Activated B cell treated with CpG ODN at 0.5 μM for 24 hours (primary cell): Measurements from ENCODE around the gene TRAF3. TPM values are rescaled to one million over a fixed set of nuclear protein-coding genes. Genes with fewer than 3 reads are reported as not detected.

Experiments
- ATAC-seq: fragments of 200-7000 bp; cut with Tn5 transposase; one replicate; pipeline ENCODE4 v1.10.0; 2021; ENCODE audit warnings: low read depth, mild to moderate bottlenecking, moderate library complexity
- CTCF ChIA-PET: fragments of 350-600 bp; sonication (Branson Sonifier 250); formaldehyde crosslinking; loops from one replicate; lab custom pipeline; 2021; ENCODE audit warnings: antibody characterized with exemption; lab: Charles Lee
- POLR2A ChIA-PET: fragments of 350-600 bp; sonication (Branson Sonifier 250); formaldehyde crosslinking; loops from one replicate; lab custom pipeline; 2021; ENCODE audit warnings: antibody characterized with exemption; lab: Charles Lee
- DNase-seq: peaks from one replicate; pipeline ENCODE4 v3.0.0; 2022
- H3K27ac Mint-ChIP-seq: one replicate; pipeline ENCODE4 v1.8.0; 2020; ENCODE audit warnings: mixed read lengths
- H3K27me3 Mint-ChIP-seq: one replicate; pipeline ENCODE4 v1.8.0; 2021; ENCODE audit warnings: mixed read lengths
- H3K36me3 Mint-ChIP-seq: one replicate; pipeline ENCODE4 v1.8.0; 2021; ENCODE audit warnings: low read depth, mixed read lengths
- H3K4me1 Mint-ChIP-seq: one replicate; pipeline ENCODE4 v1.8.0; 2021; ENCODE audit warnings: mixed read lengths
- H3K4me3 Mint-ChIP-seq: one replicate; pipeline ENCODE4 v1.8.0; 2020; ENCODE audit warnings: mild to moderate bottlenecking, mixed read lengths
- H3K9me3 Mint-ChIP-seq: one replicate; pipeline ENCODE4 v1.8.0; 2020; ENCODE audit warnings: mixed read lengths
- CTCF ChIP-seq: fragments of 200-600 bp; IDR thresholded peaks from one replicate; pipeline ENCODE4 v1.8.0; 2022; ENCODE audit warnings: antibody characterized with exemption, mild to moderate bottlenecking
- intact Hi-C: fragments of 100-400 bp; cut with micrococcal nuclease; formaldehyde crosslinking; loops from one replicate; pipeline ENCODE4 v1.15.1; 2024
- total RNA-seq: library from RNA; stranded (reverse); gene quantifications from 2 replicates; pipeline ENCODE4 v1.2.3, GENCODE V29; 2022

TRAF3 gene
- total RNA-seq, 1 donor from 2014 or later: 120 TPM

- no peak overlapping the region for H3K27ac Mint-ChIP-seq
- H3K9me3 Mint-ChIP-seq: no peaks in the 10 kb centered on the region
- CTCF ChIA-PET: interaction anchor here (1.3 kb wide), 1 partner anchor 23 kb away, joined by 5 read pairs; no protein-coding TSS in a partner anchor
- H3K4me3 Mint-ChIP-seq: no peak overlapping the region
- peaks cover 26% of the 10 kb centered on the region for H3K4me1 Mint-ChIP-seq
- POLR2A ChIA-PET: interaction anchor here (0.6 to 1.3 kb wide), 4 partner anchors 12 to 263 kb away, joined by 3 to 4 read pairs (median 3); no protein-coding TSS in a partner anchor
- ATAC-seq (no peak), DNase-seq (no peak)
- intact Hi-C loops: no loop called here
- no peak for TF ChIP-seq CTCF
- H3K27me3 Mint-ChIP-seq: no peaks in the 10 kb centered on the region
- no peaks in the 10 kb centered on the region for H3K36me3 Mint-ChIP-seq
These were observed 26.2 kb upstream of the TRAF3 start for GRCh38 chr14:102751088-102751487.

- TF ChIP-seq CTCF: no peak
- Mint-ChIP-seq H3K9me3 (no peaks in the 10 kb centered on the region), H3K36me3 (no peaks in the 10 kb centered on the region), H3K4me1 (peaks cover 32% of the 10 kb centered on the region), H3K27ac (no peak overlapping the region), H3K27me3 (no peaks in the 10 kb centered on the region), H3K4me3 (no peak overlapping the region)
- ATAC-seq: no peak
- CTCF ChIA-PET: interaction anchor here (1.3 kb wide), 1 partner anchor 22 kb away, joined by 5 read pairs; no protein-coding TSS in a partner anchor
- POLR2A ChIA-PET: interaction anchor here (0.8 to 1.2 kb wide), 2 partner anchors 24 to 66 kb away, joined by 3 read pairs; no protein-coding TSS in a partner anchor
- DNase-seq: no peak
- intact Hi-C loops: no loop called here
These were observed 24.9 kb upstream of the TRAF3 start for GRCh38 chr14:102752239-102752847.

- ChIA-PET POLR2A (interaction anchor here (0.7 to 1.3 kb wide), 6 partner anchors 11 to 22 kb away, joined by 3 to 14 read pairs (median 4); partner anchors contain the start of gene TRAF3), CTCF (no interaction called here)
- H3K9me3 Mint-ChIP-seq: no peaks in the 10 kb centered on the region
- ATAC-seq: peak; percentile 80
- H3K4me3 Mint-ChIP-seq: peak overlapping the region; percentile 74
- H3K4me1 Mint-ChIP-seq: peaks cover 53% of the 10 kb centered on the region
- peak; percentile 39 for DNase-seq
- intact Hi-C loops: loop anchor here (1.0 kb wide), 2 partner anchors 10 to 14 kb away; no protein-coding TSS in a partner anchor
- peak overlapping the region; percentile 88 for H3K27ac Mint-ChIP-seq
- no peaks in the 10 kb centered on the region for H3K36me3 Mint-ChIP-seq
- TF ChIP-seq CTCF: no peak
- H3K27me3 Mint-ChIP-seq: no peaks in the 10 kb centered on the region
These were observed 22.6 kb upstream of the TRAF3 start for GRCh38 chr14:102754370-102755262.

- H3K4me3 Mint-ChIP-seq: no peak overlapping the region
- intact Hi-C loops: no loop called here
- no peak for DNase-seq
These were observed 19.6 kb upstream of the TRAF3 start for GRCh38 chr14:102757646-102758045.

More at GRCh38 chr14:102757646-102758045, 19.6 kb upstream of the TRAF3 start:
- Mint-ChIP-seq H3K4me1 (peaks cover 58% of the 10 kb centered on the region), H3K36me3 (no peaks in the 10 kb centered on the region), H3K9me3 (no peaks in the 10 kb centered on the region), H3K27ac (no peak overlapping the region), H3K27me3 (no peaks in the 10 kb centered on the region)
- ChIA-PET CTCF (no interaction called here), POLR2A (interaction anchor here (1.0 kb wide), 1 partner anchor 17 kb away, joined by 3 read pairs; no protein-coding TSS in a partner anchor)
- no peak for TF ChIP-seq CTCF
- ATAC-seq: no peak
